HEK293 (cell line): ENCODE results near the gene NECTIN4.

Experiments
- GLIS1 ChIP-seq: fragments of 450-650 bp; formaldehyde crosslinking; IDR thresholded peaks from 2 replicates; pipeline ENCODE4 v1.5.1; 2016; ENCODE audit warnings: missing biosample characterization, missing genetic modification characterization
- MEIS1 ChIP-seq: sonication (generic); formaldehyde crosslinking; IDR thresholded peaks from 2 replicates; pipeline ENCODE4 v1.8.1; 2022; ENCODE audit warnings: missing genetic modification reagents, mild to moderate bottlenecking, borderline replicate concordance
- OVOL3 ChIP-seq: fragments of 450-650 bp; formaldehyde crosslinking; IDR thresholded peaks from 2 replicates; pipeline ENCODE4 v1.5.1; 2016; ENCODE audit warnings: missing biosample characterization, missing genetic modification characterization
- SETDB1 ChIP-seq: IDR thresholded peaks from one replicate; pipeline ENCODE4 v1.6.1; 2017; ENCODE audit warnings: mild to moderate bottlenecking, low read length, moderate library complexity, mixed read lengths; ENCODE audit not compliant: insufficient read length
- ZBTB17 ChIP-seq: fragments of 450-650 bp; formaldehyde crosslinking; IDR thresholded peaks from 2 replicates; pipeline ENCODE4 v1.5.1; 2016; ENCODE audit warnings: missing biosample characterization, missing genetic modification characterization
- ZBTB21 ChIP-seq: fragments of 450-650 bp; formaldehyde crosslinking; IDR thresholded peaks from 2 replicates; pipeline ENCODE4 v1.5.1; 2017; ENCODE audit warnings: missing biosample characterization, missing genetic modification characterization
- ZIC2 ChIP-seq: fragments of 450-650 bp; formaldehyde crosslinking; IDR thresholded peaks from 2 replicates; pipeline ENCODE4 v1.5.1; 2016; ENCODE audit warnings: missing biosample characterization, missing genetic modification characterization
- ZNF121 ChIP-seq: fragments of 450-650 bp; formaldehyde crosslinking; IDR thresholded peaks from 2 replicates; pipeline ENCODE4 v1.5.1; 2016; ENCODE audit warnings: missing biosample characterization, missing genetic modification characterization
- ZNF37A ChIP-seq: fragments of 450-650 bp; IDR thresholded peaks from 2 replicates; pipeline ENCODE4 v1.5.1; 2018; ENCODE audit warnings: missing biosample characterization, missing genetic modification characterization
- ZNF560 ChIP-seq: fragments of 450-650 bp; formaldehyde crosslinking; IDR thresholded peaks from 2 replicates; pipeline ENCODE4 v1.5.1; 2017; ENCODE audit warnings: missing biosample characterization, missing genetic modification characterization, borderline replicate concordance
- ZNF692 ChIP-seq: fragments of 450-650 bp; formaldehyde crosslinking; IDR thresholded peaks from 2 replicates; pipeline ENCODE4 v1.5.1; 2016; ENCODE audit warnings: missing biosample characterization, missing genetic modification characterization
- ZNF76 ChIP-seq: fragments of 450-650 bp; formaldehyde crosslinking; IDR thresholded peaks from 2 replicates; pipeline ENCODE4; 2016; ENCODE audit warnings: low read depth, missing biosample characterization, missing genetic modification characterization, borderline replicate concordance
- TF ChIP-seq, protein P1 (sequence below): fragments of 450-650 bp; formaldehyde crosslinking; IDR thresholded peaks from 2 replicates; pipeline ENCODE4 v1.5.1; 2016; ENCODE audit warnings: missing biosample characterization, missing genetic modification characterization
- TF ChIP-seq, protein P2 (sequence below): fragments of 450-650 bp; formaldehyde crosslinking; IDR thresholded peaks from 2 replicates; pipeline ENCODE4 v1.5.1; 2016; ENCODE audit warnings: missing biosample characterization, missing genetic modification characterization, borderline replicate concordance
- TF ChIP-seq, protein P3 (sequence below): fragments of 450-650 bp; formaldehyde crosslinking; conservative IDR thresholded peaks from 2 replicates; pipeline ENCODE4 v1.5.1; 2016; ENCODE audit warnings: low read depth, missing biosample characterization, missing genetic modification characterization
- TF ChIP-seq, protein P4 (sequence below): fragments of 450-650 bp; formaldehyde crosslinking; IDR thresholded peaks from 2 replicates; pipeline ENCODE4 v1.5.1; 2016; ENCODE audit warnings: missing biosample characterization, missing genetic modification characterization
- TF ChIP-seq, protein P5 (sequence below): fragments of 450-650 bp; formaldehyde crosslinking; IDR thresholded peaks from 2 replicates; pipeline ENCODE4 v1.5.1; 2017; ENCODE audit warnings: missing biosample characterization, missing genetic modification characterization

Gene NECTIN4

GRCh38 chr1:161131523-161132409, 42.4 kb upstream of the NECTIN4 start (continued):
- TF ChIP-seq, protein P1, sequence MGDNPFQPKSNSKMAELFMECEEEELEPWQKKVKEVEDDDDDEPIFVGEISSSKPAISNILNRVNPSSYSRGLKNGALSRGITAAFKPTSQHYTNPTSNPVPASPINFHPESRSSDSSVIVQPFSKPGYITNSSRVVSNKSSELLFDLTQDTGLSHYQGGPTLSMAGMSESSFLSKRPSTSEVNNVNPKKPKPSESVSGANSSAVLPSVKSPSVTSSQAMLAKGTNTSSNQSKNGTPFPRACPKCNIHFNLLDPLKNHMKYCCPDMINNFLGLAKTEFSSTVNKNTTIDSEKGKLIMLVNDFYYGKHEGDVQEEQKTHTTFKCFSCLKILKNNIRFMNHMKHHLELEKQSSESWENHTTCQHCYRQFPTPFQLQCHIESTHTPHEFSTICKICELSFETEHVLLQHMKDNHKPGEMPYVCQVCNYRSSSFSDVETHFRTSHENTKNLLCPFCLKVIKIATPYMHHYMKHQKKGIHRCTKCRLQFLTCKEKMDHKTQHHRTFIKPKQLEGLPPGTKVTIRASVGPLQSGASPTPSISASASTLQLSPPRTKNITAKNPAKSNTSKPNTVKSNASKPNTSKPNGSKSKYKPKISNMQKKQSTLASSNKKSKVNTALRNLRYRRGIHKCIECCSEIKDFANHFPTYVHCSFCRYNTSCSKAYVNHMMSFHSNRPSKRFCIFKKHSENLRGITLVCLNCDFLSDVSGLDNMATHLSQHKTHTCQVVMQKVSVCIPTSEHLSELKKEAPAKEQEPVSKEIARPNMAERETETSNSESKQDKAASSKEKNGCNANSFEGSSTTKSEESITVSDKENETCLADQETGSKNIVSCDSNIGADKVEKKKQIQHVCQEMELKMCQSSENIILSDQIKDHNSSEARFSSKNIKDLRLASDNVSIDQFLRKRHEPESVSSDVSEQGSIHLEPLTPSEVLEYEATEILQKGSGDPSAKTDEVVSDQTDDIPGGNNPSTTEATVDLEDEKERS (tag by site-specific recombination), result no peak
- TF ChIP-seq, protein P2, sequence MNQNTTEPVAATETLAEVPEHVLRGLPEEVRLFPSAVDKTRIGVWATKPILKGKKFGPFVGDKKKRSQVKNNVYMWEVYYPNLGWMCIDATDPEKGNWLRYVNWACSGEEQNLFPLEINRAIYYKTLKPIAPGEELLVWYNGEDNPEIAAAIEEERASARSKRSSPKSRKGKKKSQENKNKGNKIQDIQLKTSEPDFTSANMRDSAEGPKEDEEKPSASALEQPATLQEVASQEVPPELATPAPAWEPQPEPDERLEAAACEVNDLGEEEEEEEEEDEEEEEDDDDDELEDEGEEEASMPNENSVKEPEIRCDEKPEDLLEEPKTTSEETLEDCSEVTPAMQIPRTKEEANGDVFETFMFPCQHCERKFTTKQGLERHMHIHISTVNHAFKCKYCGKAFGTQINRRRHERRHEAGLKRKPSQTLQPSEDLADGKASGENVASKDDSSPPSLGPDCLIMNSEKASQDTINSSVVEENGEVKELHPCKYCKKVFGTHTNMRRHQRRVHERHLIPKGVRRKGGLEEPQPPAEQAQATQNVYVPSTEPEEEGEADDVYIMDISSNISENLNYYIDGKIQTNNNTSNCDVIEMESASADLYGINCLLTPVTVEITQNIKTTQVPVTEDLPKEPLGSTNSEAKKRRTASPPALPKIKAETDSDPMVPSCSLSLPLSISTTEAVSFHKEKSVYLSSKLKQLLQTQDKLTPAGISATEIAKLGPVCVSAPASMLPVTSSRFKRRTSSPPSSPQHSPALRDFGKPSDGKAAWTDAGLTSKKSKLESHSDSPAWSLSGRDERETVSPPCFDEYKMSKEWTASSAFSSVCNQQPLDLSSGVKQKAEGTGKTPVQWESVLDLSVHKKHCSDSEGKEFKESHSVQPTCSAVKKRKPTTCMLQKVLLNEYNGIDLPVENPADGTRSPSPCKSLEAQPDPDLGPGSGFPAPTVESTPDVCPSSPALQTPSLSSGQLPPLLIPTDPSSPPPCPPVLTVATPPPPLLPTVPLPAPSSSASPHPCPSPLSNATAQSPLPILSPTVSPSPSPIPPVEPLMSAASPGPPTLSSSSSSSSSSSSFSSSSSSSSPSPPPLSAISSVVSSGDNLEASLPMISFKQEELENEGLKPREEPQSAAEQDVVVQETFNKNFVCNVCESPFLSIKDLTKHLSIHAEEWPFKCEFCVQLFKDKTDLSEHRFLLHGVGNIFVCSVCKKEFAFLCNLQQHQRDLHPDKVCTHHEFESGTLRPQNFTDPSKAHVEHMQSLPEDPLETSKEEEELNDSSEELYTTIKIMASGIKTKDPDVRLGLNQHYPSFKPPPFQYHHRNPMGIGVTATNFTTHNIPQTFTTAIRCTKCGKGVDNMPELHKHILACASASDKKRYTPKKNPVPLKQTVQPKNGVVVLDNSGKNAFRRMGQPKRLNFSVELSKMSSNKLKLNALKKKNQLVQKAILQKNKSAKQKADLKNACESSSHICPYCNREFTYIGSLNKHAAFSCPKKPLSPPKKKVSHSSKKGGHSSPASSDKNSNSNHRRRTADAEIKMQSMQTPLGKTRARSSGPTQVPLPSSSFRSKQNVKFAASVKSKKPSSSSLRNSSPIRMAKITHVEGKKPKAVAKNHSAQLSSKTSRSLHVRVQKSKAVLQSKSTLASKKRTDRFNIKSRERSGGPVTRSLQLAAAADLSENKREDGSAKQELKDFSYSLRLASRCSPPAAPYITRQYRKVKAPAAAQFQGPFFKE (tag by site-specific recombination), result peak; percentile 54; the same call in 1 of the 2 replicates
- TF ChIP-seq GLIS1 (tag by site-specific recombination) (peak; percentile 5; the same call in 1 of the 2 replicates), ZIC2 (tag by site-specific recombination) (peak; percentile 54; the same call in 1 of the 2 replicates), ZBTB17 (tag by site-specific recombination) (no peak), ZNF121 (tag by site-specific recombination) (no peak; the same call in 1 of the 2 replicates), ZBTB21 (tag by site-specific recombination) (peak; percentile 32; the same call in 1 of the 2 replicates), OVOL3 (tag by site-specific recombination) (no peak), MEIS1 (CRISPR knock-in tag) (no peak), ZNF37A (tag by site-specific recombination) (no peak), ZNF76 (tag by site-specific recombination) (no peak; the same call in 1 of the 2 replicates), SETDB1 (no peak), ZNF692 (tag by site-specific recombination) (0 out of 2 replicates have a peak, but pooled peaks have one; percentile 31), ZNF560 (tag by site-specific recombination) (no peak)
- TF ChIP-seq, protein P3, sequence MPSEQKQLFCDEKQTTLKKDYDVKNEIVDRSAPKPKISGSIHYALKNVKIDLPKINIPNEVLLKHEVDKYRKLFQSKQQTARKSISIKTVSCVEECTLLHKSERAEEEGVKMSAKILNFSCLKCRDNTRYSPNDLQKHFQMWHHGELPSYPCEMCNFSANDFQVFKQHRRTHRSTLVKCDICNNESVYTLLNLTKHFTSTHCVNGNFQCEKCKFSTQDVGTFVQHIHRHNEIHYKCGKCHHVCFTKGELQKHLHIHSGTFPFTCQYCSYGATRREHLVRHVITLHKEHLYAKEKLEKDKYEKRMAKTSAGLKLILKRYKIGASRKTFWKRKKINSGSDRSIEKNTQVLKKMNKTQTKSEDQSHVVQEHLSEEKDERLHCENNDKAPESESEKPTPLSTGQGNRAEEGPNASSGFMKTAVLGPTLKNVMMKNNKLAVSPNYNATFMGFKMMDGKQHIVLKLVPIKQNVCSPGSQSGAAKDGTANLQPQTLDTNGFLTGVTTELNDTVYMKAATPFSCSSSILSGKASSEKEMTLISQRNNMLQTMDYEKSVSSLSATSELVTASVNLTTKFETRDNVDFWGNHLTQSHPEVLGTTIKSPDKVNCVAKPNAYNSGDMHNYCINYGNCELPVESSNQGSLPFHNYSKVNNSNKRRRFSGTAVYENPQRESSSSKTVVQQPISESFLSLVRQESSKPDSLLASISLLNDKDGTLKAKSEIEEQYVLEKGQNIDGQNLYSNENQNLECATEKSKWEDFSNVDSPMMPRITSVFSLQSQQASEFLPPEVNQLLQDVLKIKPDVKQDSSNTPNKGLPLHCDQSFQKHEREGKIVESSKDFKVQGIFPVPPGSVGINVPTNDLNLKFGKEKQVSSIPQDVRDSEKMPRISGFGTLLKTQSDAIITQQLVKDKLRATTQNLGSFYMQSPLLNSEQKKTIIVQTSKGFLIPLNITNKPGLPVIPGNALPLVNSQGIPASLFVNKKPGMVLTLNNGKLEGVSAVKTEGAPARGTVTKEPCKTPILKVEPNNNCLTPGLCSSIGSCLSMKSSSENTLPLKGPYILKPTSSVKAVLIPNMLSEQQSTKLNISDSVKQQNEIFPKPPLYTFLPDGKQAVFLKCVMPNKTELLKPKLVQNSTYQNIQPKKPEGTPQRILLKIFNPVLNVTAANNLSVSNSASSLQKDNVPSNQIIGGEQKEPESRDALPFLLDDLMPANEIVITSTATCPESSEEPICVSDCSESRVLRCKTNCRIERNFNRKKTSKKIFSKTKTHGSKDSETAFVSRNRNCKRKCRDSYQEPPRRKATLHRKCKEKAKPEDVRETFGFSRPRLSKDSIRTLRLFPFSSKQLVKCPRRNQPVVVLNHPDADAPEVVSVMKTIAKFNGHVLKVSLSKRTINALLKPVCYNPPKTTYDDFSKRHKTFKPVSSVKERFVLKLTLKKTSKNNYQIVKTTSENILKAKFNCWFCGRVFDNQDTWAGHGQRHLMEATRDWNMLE (tag by site-specific recombination), result no peak
- TF ChIP-seq, protein P4, sequence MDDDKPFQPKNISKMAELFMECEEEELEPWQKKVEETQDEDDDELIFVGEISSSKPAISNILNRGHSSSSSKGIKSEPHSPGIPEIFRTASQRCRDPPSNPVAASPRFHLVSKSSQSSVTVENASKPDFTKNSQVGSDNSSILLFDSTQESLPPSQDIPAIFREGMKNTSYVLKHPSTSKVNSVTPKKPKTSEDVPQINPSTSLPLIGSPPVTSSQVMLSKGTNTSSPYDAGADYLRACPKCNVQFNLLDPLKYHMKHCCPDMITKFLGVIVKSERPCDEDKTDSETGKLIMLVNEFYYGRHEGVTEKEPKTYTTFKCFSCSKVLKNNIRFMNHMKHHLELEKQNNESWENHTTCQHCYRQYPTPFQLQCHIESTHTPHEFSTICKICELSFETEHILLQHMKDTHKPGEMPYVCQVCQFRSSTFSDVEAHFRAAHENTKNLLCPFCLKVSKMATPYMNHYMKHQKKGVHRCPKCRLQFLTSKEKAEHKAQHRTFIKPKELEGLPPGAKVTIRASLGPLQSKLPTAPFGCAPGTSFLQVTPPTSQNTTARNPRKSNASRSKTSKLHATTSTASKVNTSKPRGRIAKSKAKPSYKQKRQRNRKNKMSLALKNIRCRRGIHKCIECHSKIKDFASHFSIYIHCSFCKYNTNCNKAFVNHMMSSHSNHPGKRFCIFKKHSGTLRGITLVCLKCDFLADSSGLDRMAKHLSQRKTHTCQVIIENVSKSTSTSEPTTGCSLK (tag by site-specific recombination), result no peak
- TF ChIP-seq, protein P5, sequence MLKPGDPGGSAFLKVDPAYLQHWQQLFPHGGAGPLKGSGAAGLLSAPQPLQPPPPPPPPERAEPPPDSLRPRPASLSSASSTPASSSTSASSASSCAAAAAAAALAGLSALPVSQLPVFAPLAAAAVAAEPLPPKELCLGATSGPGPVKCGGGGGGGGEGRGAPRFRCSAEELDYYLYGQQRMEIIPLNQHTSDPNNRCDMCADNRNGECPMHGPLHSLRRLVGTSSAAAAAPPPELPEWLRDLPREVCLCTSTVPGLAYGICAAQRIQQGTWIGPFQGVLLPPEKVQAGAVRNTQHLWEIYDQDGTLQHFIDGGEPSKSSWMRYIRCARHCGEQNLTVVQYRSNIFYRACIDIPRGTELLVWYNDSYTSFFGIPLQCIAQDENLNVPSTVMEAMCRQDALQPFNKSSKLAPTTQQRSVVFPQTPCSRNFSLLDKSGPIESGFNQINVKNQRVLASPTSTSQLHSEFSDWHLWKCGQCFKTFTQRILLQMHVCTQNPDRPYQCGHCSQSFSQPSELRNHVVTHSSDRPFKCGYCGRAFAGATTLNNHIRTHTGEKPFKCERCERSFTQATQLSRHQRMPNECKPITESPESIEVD, result no peak
